NCI-H460 (cell line): ENCODE results near the gene KIF19. TPM values are rescaled to one million over a fixed set of nuclear protein-coding genes. Genes with fewer than 3 reads are reported as not detected.

Source experiments
- total RNA-seq: library from RNA; depleted of rRNA; stranded (reverse); fragments of >200 nt; shearing (Covaris generic); gene quantifications from 2 replicates; pipeline ENCODE4 v1.2.3, GENCODE V29; 2014; rRNA removed

KIF19 gene
- total RNA-seq, 1 experiment from 2014 or later = not detected

Other genes starting within 250 kb of the KIF19 start
- 5,344 and 5,400 TPM in 2 replicates for gene RPL38, start 122.5 kb upstream of the KIF19 start, total RNA-seq
- 2.1 and 2.5 TPM in 2 replicates for gene TTYH2, start 112.7 kb upstream of the KIF19 start, total RNA-seq
- gene DNAI2, start 52.0 kb upstream of the KIF19 start, total RNA-seq = not detected in 2 replicates
- not detected in 2 replicates for gene BTBD17, start 35.6 kb downstream of the KIF19 start, total RNA-seq
- gene GPR142, start 41.3 kb downstream of the KIF19 start, total RNA-seq = not detected in 2 replicates
- gene GPRC5C, start 105.9 kb downstream of the KIF19 start, total RNA-seq = 9.0 and 10.4 TPM in 2 replicates
- gene CD300A, start 140.4 kb downstream of the KIF19 start, total RNA-seq = not detected in 2 replicates
- gene CD300LB, start 205.2 kb downstream of the KIF19 start, total RNA-seq = not detected in 2 replicates
- gene CD300C, start 219.9 kb downstream of the KIF19 start, total RNA-seq = 0.10 and 0.26 TPM in 2 replicates
- not detected in 2 replicates for gene CD300H, start 241.3 kb downstream of the KIF19 start, total RNA-seq